Epithelial cell of esophagus (primary cell): Measurements from ENCODE around the gene CARMIL1.

ENCODE experiments used
- DNase-seq: peaks from one replicate; pipeline ENCODE4 v3.0.0; 2010; ENCODE audit warnings: low read depth
- H3K4me3 ChIP-seq: 2 replicates; pipeline ENCODE4 v1.5.1; 2011; ENCODE audit warnings: mild to moderate bottlenecking, low read length, control low read depth
- CTCF ChIP-seq: IDR thresholded peaks from 2 replicates; pipeline ENCODE4 v1.5.1; 2011; ENCODE audit warnings: low read depth, mild to moderate bottlenecking, low read length, control low read depth, inconsistent platforms; ENCODE audit not compliant: insufficient read depth; ENCODE audit errors: missing control alignments

Gene CARMIL1

GRCh38 chr6:25560865-25561264, 281.7 kb downstream of the CARMIL1 start:
- no peak for DNase-seq
- no peak for TF ChIP-seq CTCF

GRCh38 chr6:25564943-25565342, 285.8 kb downstream of the CARMIL1 start:
- TF ChIP-seq CTCF = no peak
- no peak overlapping the region for H3K4me3 ChIP-seq
- no peak for DNase-seq

More at GRCh38 chr6:25560865-25561264, 281.7 kb downstream of the CARMIL1 start:
- H3K4me3 ChIP-seq = no peak overlapping the region

GRCh38 chr6:25570578-25570977, 291.4 kb downstream of the CARMIL1 start:
- H3K4me3 ChIP-seq = no peak overlapping the region
- DNase-seq = no peak
- no peak for TF ChIP-seq CTCF

- DNase-seq = no peak
- TF ChIP-seq CTCF = no peak
- H3K4me3 ChIP-seq = no peak overlapping the region
These were observed 297.7 kb downstream of the CARMIL1 start for GRCh38 chr6:25576919-25577318.

- TF ChIP-seq CTCF = no peak
- no peak overlapping the region for H3K4me3 ChIP-seq
- DNase-seq = no peak
These were observed 299.4 kb downstream of the CARMIL1 start for GRCh38 chr6:25578538-25578937.

- no peak for DNase-seq
- H3K4me3 ChIP-seq = no peak overlapping the region
- no peak for TF ChIP-seq CTCF
These were observed 300.3 kb downstream of the CARMIL1 start for GRCh38 chr6:25579391-25579883.

GRCh38 chr6:25579902-25580495, 300.8 kb downstream of the CARMIL1 start:
- H3K4me3 ChIP-seq = no peak overlapping the region
- DNase-seq = no peak
- TF ChIP-seq CTCF = no peak
